T-helper 1 cell (primary cell): ENCODE data around the gene KHDC3L.
"Not testable (repeated sequence)": the region's sequence is repeated elsewhere in the genome, so short reads cannot be mapped to it uniquely, and the experiment has no call there.

Source experiments
- DNase-seq, 5 donors: peaks; one replicate each; pipeline ENCODE4 v3.0.0-alpha.2; 2012 to 2020

KHDC3L gene

GRCh38 chr6:73369563-73369962 is 7.1 kb downstream of the KHDC3L start, which contains the start of gene OOEP:
Gene OOEP, minus strand, starts transcription at chr6:73369897. Its CDS starts 105 bp downstream, at chr6:73369792.
- DNase-seq = no peak

GRCh38 chr6:73371984-73372383 is 9.5 kb downstream of the KHDC3L start:
- DNase-seq = no peak

- no peak for DNase-seq
Observed at GRCh38 chr6:73372516-73372915, 10.1 kb downstream of the KHDC3L start.

- no peak for DNase-seq
Observed at GRCh38 chr6:73375216-73375615, 12.8 kb downstream of the KHDC3L start.

- DNase-seq = no peak
Observed at GRCh38 chr6:73377225-73377624, 14.8 kb downstream of the KHDC3L start.

- not testable (repeated sequence) for DNase-seq
Observed at GRCh38 chr6:73381531-73381930, 19.1 kb downstream of the KHDC3L start.

- DNase-seq = no peak
Observed at GRCh38 chr6:73382462-73383113, 20.1 kb downstream of the KHDC3L start.

- DNase-seq = no peak
Observed at GRCh38 chr6:73388433-73388799, 26.0 kb downstream of the KHDC3L start.

GRCh38 chr6:73388800-73389512 is 26.5 kb downstream of the KHDC3L start:
- peak; percentile 18 to 79 (median 34) for DNase-seq

GRCh38 chr6:73389854-73390253 is 27.4 kb downstream of the KHDC3L start:
- DNase-seq = no peak

GRCh38 chr6:73391675-73392074 is 29.2 kb downstream of the KHDC3L start:
- DNase-seq = no peak

- DNase-seq = not testable (repeated sequence)
Observed at GRCh38 chr6:73392188-73392587, 29.7 kb downstream of the KHDC3L start.

- DNase-seq = no peak
Observed at GRCh38 chr6:73393278-73393677, 30.8 kb downstream of the KHDC3L start.

- DNase-seq = peak; percentile 22 to 33 (median 31)
Observed at GRCh38 chr6:73394577-73395354, 32.3 kb downstream of the KHDC3L start, which contains the start of gene DDX43. Gene DDX43, plus strand, starts transcription at chr6:73394828. Its CDS starts 78 bp downstream, at chr6:73394906.

GRCh38 chr6:73395875-73396274 is 33.4 kb downstream of the KHDC3L start:
- no peak for DNase-seq

- no peak for DNase-seq
Observed at GRCh38 chr6:73400656-73401055, 38.2 kb downstream of the KHDC3L start.

- no peak for DNase-seq
Observed at GRCh38 chr6:73409395-73409794, 46.9 kb downstream of the KHDC3L start.

GRCh38 chr6:73413102-73413501 is 50.6 kb downstream of the KHDC3L start:
- no peak for DNase-seq
